ENCODE data around the gene TLR8.

GRCh38 chrX:12971282-12972003 is 65.0 kb downstream of the TLR8 start:
- TF ChIP-seq POLR2AphosphoS5 (IDR thresholded peaks at IDR 0.05; ENCODE audit: low read depth, low read length) = no peak
- no peak for TF ChIP-seq POLR2A (IDR thresholded peaks at IDR 0.05; ENCODE audit: low read depth, low read length)
